ENCODE measurements around the gene CCT8.
"Not testable (repeated sequence)": the region's sequence is repeated elsewhere in the genome, so short reads cannot be mapped to it uniquely, and the experiment has no call there.

Gene CCT8

GRCh38 chr21:29018540-29018939 lies 54.9 kb downstream of the CCT8 start:
- DNase-seq (ENCODE audit: low spot score): no peak

GRCh38 chr21:29017639-29018237 lies 55.7 kb downstream of the CCT8 start:
- no peak for DNase-seq (ENCODE audit: low spot score)

- DNase-seq (ENCODE audit: low spot score): not testable (repeated sequence)
Measured at GRCh38 chr21:29011236-29011635, 62.2 kb downstream of the CCT8 start.

- no peak for DNase-seq (ENCODE audit: low spot score)
Measured at GRCh38 chr21:29008367-29008766, 65.1 kb downstream of the CCT8 start.

- no peak for DNase-seq (ENCODE audit: low spot score)
Measured at GRCh38 chr21:29007810-29008209, 65.6 kb downstream of the CCT8 start.

GRCh38 chr21:29007135-29007534 lies 66.3 kb downstream of the CCT8 start:
- DNase-seq (ENCODE audit: low spot score): no peak

Measured in cerebellar cortex (tissue), 1 donor.